Stimulated activated CD4-positive, alpha-beta T cell treated with anti-CD3 and anti-CD28 coated beads, Interleukin-2, amount 100 ng/mL, for 4 hours (primary cell): ENCODE measurements around the gene CEP112.

ENCODE experiments used
- DNase-seq: peaks from one replicate; pipeline ENCODE4 v3.0.0-alpha.2; 2020; ENCODE audit warnings: low read depth

The CEP112 gene

DNA sequence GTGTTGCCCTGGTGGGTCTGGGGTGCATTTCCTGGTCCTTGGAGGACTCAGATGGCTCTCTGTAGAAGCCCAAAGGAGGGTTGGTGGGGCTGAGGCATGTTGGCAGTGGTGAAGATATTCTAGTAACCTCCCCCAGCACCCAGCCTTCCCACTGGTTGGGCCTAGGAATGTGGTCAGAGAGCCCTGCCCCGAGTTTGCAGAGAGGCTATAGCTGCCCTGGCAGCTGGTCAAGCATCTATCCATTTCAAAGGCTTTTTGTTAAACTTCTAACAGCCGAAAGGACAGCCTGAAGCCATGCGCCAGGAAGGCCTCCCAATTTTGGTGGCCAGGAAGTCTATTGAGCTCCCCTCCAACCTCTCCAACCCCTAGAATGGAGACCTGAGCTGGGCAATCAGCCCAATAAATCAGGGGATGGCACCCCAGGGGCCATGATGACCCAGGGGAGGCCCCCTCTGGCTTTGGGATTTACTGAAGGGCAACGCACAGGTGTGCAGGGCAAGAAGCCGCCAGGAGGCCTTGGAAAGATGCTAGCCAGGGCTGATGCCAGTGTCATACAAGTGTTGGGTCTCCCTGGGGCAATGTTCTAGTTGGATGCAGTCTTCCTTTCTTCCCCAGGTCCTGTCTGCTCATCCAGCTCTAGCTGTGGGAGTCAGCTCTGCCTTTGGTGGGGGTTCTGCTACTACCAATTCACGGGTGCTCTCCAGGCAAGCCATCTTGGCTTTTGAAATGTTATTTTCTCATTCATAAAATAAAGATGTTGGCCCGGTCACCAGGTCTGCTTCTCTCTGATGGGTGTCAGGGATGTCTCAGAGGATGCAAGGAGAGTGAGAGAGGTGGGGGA lies 599.6 kb downstream of the CEP112 start:
- no peak for DNase-seq

DNA sequence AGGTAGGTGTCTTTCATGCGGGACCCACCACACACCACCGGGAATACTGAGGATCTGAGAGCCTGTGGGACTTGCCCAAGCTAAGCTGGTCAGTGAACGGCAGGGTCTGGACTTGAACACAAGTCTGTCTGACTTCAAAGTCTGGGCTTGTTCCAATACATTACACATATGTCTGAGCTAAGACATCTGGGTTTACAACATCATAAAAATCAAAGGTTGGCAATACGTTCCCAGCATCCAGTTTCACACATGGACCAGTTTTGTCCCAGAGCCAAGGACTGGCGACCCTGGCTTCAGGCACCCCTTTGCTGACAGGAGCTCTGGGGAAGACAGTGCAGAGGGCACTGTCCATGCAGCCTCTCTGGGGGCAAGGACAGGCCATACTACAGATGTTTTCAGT lies 602.6 kb downstream of the CEP112 start:
- no peak for DNase-seq

DNA sequence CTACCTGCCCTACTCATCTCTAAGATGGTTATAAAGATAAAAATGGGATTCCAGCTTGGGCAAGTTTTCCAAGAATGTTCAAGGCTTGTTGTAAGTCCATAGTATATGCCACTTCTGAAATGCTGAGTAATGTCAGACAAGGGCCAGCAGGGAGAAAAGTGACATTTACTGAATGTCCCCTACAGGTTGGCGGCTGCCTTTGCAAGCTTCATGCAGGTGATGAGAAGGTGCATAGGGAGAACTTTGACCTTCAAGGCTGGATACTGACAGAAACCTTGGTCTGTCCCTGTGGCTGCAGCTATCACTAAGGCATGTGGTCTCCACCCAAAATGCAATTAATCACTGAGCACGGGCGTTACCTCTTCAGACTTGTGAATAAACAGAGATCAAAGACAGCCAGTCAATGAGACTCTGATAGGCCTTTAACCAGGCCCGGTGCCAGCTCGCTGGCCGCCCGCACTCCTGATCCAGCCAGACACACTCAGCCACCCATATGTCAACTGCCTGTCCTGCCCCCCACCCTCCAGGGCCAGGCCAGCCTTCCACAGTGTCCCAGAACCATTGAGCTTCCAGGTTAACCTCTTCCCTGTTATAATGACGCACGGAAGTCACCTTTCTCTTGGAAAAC lies 603.6 kb downstream of the CEP112 start:
- DNase-seq: no peak

DNA sequence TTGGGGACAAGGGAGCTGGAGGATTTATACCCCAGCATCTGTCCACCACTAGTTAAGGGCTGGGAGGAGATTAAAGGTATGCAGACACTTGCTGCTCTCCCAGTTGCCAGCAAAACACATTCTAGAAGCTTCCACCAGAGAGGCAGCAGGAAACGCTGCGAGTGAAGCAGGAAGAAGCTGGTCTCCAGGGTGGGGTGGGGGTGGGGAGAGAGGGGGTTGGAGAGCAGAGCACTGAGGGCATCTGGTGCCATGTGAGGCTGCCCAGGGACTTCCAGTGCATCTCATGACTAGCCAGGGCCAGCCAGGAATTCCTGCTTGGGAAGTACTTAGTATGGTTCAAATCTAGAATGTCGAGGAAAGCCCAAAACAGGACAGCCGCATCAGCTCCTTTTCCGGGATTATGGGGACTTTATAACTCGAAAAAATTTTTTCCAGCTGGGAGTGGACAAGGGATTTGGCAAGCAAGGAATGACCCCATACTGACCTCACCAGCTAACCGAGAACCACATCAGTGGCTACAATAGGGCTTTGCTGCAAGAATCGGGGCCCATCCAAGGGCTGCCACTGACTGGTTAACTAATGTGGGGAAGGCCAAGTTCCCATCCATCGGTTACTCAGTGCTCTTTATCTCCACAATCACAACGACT lies 604.3 kb downstream of the CEP112 start:
- DNase-seq: no peak

DNA sequence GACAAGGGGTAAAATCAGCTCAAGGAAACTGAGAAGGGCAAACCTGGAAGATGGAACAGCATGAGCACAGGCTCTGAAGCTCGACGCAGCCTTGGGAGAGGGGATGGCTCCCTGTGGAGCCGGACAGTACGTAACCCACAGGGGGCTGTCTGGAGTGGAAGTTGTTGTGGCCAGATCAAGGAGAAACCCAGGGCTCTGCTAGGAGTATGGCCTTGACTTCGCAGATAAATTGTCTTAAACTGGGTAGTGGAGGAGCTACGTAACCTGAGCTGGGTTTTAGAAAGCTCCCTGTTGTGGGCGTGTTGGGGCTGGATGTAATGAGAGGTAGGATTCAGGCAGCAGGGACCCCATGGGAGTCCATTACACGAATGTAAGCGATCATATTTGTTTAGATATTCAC lies 605.0 kb downstream of the CEP112 start:
- no peak for DNase-seq
